Measurements from ENCODE around the gene TMPRSS11D. TPM values are rescaled to one million over a fixed set of nuclear protein-coding genes. Genes with fewer than 3 reads are reported as not detected.

The TMPRSS11D gene
- total RNA-seq, 2 donors from 2014 or later, result not detected

GRCh38 chr4:67880866-67881610 lies 2.8 kb downstream of the TMPRSS11D start:
- Histone ChIP-seq H3K27ac (no peak overlapping the region), H3K4me1 (no peaks in the 10 kb centered on the region), H3K9me3 (no peaks in the 10 kb centered on the region), H3K4me3 (no peak overlapping the region), H3K9ac (ENCODE audit: low read depth in 2 of 2, low read length in 2 of 2) (no peak overlapping the region), H3K27me3 (no peaks in the 10 kb centered on the region), H3K36me3 (no peaks in the 10 kb centered on the region)
- no peak for TF ChIP-seq CTCF (IDR thresholded peaks at IDR 0.05)
- DNase-seq, result no peak
- intact Hi-C loops (cut with DNase I), result no loop called here

- Histone ChIP-seq H3K27me3 (no peaks in the 10 kb centered on the region), H3K4me3 (no peak overlapping the region), H3K36me3 (no peaks in the 10 kb centered on the region), H3K4me1 (no peaks in the 10 kb centered on the region), H3K9me3 (no peaks in the 10 kb centered on the region), H3K27ac (no peak overlapping the region), H3K9ac (ENCODE audit: low read depth in 2 of 2, low read length in 2 of 2) (no peak overlapping the region)
- no peak for TF ChIP-seq CTCF (IDR thresholded peaks at IDR 0.05)
- intact Hi-C loops (cut with DNase I), result no loop called here
- DNase-seq, result no peak
Measured at GRCh38 chr4:67879486-67879885, 4.3 kb downstream of the TMPRSS11D start.

DNA sequence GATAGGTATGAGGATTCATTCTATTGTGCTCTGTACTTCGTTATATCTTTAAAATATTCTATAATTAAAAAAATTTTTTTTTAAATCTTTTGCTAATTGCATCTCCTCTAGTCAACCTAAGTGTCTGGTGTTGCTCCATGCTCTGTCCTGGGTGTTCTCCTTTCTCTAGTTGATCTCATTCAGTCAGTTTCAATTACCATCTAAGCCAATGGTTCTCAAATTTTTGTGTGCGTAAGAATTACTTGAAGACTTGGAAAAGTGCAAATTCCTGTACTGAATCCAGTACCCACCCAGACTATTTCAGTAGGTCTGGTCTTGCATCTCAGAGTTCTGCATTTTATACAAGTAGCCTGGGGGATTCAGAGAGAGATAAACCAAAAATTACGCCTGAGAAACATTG lies 6.7 kb downstream of the TMPRSS11D start:
- Histone ChIP-seq H3K36me3 (no peaks in the 10 kb centered on the region), H3K4me1 (no peaks in the 10 kb centered on the region), H3K27me3 (no peaks in the 10 kb centered on the region), H3K4me3 (no peak overlapping the region), H3K9ac (ENCODE audit: low read depth in 2 of 2, low read length in 2 of 2) (no peak overlapping the region), H3K27ac (no peak overlapping the region), H3K9me3 (no peaks in the 10 kb centered on the region)
- TF ChIP-seq CTCF (IDR thresholded peaks at IDR 0.05), result no peak
- DNase-seq, result no peak
- intact Hi-C loops (cut with DNase I), result no loop called here

- no peak for DNase-seq
- Histone ChIP-seq H3K4me3 (no peak overlapping the region), H3K27ac (no peak overlapping the region), H3K36me3 (no peaks in the 10 kb centered on the region), H3K9me3 (no peaks in the 10 kb centered on the region), H3K27me3 (no peaks in the 10 kb centered on the region), H3K4me1 (no peaks in the 10 kb centered on the region), H3K9ac (ENCODE audit: low read depth in 2 of 2, low read length in 2 of 2) (no peak overlapping the region)
- TF ChIP-seq CTCF (IDR thresholded peaks at IDR 0.05), result no peak
- intact Hi-C loops (cut with DNase I), result no loop called here
Measured at GRCh38 chr4:67874986-67875385, 8.8 kb downstream of the TMPRSS11D start.

DNA sequence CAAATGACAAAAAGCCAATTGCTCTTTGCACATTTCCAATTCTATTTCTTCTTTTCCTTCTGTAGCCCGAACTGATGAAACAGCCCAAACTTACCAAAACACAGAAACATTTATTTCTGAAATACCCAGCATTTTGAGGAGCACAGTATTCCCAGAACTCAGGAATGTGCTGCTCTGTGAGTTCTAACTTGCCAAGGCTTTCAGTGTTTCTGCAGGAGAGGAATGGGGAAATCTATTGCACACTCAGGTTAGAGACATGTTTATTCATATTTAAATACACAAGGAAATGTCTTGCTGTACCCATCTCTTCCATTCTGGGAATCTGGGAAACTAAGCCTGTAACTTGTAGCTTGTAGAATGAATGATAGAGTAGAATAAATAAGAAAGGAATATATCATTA lies 10.7 kb downstream of the TMPRSS11D start:
- no peak for DNase-seq
- Histone ChIP-seq H3K4me3 (no peak overlapping the region), H3K27ac (no peak overlapping the region), H3K9ac (ENCODE audit: low read depth in 2 of 2, low read length in 2 of 2) (no peak overlapping the region), H3K36me3 (no peaks in the 10 kb centered on the region), H3K4me1 (no peaks in the 10 kb centered on the region), H3K9me3 (no peaks in the 10 kb centered on the region), H3K27me3 (no peaks in the 10 kb centered on the region)
- intact Hi-C loops (cut with DNase I), result no loop called here
- no peak for TF ChIP-seq CTCF (IDR thresholded peaks at IDR 0.05)

All from colonic mucosa (tissue), 4 donors.